Fibroblast of skin of abdomen (primary cell): Measurements from ENCODE around the gene NR2E1. TPM values are rescaled to one million over a fixed set of nuclear protein-coding genes. Genes with fewer than 3 reads are reported as not detected.
A peak's percentile ranks its signal among the peaks of the same experiment; 100 is the strongest.

ENCODE experiments used
- DNase-seq: peaks from one replicate; pipeline ENCODE4 v3.0.0-alpha.2; 2013
- polyA plus RNA-seq, 2 experiments: library from polyadenylated mRNA; unstranded; fragments of 120-200 nt; gene quantifications; one replicate each; pipeline ENCODE4 v1.2.1, GENCODE V29; 2013; ENCODE audit not compliant: insufficient read length in 2 of 2

NR2E1 gene
- polyA plus RNA-seq (2013, experiment 1 of 2; ENCODE audit: insufficient read length) = not detected
- polyA plus RNA-seq (2013, experiment 2 of 2; ENCODE audit: insufficient read length) = not detected

DNA sequence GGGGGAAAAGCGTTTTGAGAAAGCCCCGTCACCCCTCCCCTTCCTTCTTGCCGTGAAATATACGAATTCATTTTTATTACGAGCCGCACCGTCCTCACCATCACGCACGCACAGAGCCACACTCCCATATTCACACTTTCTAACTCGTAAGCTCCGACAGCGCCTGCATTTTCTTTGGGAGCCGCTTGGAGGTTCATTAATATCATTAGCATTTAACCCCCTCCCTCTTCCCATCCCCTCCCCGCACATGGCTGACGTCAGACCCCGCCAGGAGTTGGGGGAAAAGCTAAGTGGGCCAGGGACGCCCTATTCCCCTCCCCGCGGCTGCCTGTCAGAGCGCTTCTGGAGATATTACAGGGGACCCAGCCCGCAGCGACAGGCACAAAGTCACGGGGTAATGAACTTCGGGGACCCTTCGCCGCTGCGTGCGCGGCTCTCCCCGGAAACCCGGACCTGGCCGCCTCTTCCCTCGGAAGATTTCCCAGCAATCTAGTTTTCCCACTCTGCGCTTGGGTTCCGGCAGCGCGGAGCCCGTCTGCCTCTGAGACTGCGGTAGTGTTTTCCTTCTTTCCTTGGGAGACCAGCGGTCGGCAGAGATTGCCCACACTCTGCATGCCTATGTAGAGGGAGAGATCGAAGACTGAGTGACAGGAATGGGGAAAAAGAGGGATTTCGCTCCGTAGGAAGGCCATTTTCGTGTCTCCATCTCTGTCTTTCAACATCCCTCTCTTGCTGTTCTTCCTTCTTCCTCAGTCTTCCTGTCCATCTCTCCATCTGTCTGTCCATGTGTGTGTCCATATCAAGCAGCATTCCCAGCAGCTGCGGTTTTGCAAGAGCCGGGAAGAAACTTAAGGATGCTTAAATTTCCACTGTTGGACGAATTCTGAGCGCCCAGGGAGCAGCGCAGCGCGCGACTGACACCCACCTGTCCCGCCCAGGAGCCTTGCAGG is at the start of gene NR2E1:
TSS of gene NR2E1 (plus strand) at position 309 of the 950 bp plus-strand sequence. CDS start 744 bp downstream, outside the sequence.
- DNase-seq = no peak

GRCh38 chr6:108116546-108117426 is 49.0 kb upstream of the NR2E1 start:
- no peak for DNase-seq

GRCh38 chr6:108117427-108118358 is 48.1 kb upstream of the NR2E1 start:
- DNase-seq = no peak

DNA sequence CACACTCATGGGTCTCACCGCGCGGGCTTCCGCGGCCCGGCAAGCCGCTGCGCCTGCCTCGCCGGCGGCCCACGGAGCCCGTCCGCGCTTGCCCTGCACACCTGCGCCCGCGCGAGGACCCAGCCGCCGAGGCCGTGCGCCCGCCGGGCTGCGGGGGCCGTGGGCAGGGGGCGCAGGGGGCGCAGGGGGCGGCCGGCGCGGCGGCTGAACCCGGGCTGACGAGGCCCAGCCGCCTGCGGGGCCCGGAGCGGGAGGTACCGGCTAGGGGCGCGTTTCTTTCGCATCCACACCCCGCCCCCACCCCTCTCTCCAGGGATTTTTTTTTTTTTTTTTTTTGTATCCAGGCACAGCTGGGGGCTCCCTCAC is 47.5 kb upstream of the NR2E1 start:
- no peak for DNase-seq

DNA sequence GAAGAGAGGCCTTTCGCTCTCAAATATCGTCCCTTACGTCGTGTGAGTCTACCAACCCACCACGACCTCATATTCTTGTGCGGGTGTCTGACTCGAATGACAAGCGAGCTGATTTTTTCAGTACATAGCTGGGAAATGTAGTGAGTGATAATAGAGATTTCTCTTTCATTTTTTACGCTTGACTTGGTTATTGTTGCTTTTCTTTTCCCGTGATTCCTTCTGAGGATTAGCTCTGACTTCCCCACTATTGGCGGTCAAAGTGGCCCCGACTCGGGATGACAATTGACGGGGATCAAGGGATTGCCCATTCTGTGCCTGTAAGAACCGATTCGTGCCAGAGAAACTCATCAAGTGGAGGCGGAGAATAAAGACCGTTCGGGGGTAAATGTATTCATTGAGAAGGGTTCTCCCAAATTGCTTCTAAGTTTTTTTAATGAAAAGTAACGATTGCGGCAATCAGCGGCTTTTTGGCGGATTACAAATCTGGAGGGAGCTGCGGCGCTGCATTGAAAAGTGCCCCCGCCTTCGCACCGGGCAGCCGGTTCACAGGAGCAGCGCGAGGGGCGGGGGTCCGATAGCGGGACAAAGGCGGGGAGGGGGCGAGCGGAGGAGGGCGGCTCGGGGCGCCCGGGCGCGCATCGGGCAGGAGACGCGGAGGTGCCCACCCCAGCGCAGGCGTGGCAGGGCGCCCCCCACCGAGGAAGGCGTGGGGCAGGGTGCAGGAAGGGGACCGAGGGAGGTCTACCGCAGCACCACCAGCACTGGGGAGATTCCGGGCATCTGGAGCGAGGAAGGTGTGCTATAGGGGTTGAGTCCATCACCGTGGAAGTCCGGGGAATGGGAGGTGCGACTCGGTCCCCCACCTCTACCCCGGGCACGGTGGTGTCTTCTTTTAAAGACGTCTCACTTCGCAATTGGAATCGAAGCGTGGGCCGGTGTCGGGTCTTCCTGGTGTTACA is 46.7 kb upstream of the NR2E1 start:
- DNase-seq = no peak

DNA sequence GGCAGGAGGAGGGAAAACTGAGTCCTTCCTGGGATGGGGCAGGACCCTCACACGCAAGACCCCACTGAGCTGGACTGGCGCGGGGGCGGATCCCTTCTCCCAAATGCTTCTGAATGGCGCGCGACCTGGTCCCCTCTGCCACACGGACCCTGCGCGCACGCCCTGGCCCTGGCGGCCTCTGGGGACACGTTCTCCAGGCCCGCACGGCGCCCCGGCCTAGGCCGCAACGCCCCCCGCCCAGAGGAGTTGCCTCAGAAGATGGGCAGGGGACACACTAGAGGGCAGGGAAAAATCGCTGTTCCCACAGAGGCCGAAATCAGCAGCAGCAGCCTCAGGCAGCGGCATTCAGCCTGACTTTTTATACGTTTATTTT is 46.1 kb upstream of the NR2E1 start:
- no peak for DNase-seq

DNA sequence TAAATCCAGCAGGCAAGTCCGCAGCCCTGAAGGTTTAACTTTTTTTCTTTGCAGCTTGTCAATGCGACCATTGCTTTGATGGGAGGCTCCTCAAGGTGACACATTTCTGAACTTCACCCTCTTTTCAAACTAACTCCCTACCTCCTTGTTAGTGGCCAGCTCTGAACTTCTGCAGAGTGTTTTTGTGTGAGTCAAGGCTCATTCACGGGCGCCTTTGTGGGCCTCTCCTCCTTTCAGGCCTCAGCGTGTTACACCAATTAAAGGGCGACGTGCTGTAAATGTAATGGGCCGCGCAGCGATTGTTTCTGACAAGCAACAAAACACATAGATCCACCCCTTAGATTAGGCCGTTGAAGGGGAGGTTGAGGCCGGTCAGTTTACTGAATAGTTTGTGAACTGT is 45.5 kb upstream of the NR2E1 start:
- DNase-seq = no peak

- DNase-seq = no peak
These were observed 44.2 kb upstream of the NR2E1 start for GRCh38 chr6:108121612-108122011.

GRCh38 chr6:108123481-108123929 is 42.3 kb upstream of the NR2E1 start:
- DNase-seq = no peak

DNA sequence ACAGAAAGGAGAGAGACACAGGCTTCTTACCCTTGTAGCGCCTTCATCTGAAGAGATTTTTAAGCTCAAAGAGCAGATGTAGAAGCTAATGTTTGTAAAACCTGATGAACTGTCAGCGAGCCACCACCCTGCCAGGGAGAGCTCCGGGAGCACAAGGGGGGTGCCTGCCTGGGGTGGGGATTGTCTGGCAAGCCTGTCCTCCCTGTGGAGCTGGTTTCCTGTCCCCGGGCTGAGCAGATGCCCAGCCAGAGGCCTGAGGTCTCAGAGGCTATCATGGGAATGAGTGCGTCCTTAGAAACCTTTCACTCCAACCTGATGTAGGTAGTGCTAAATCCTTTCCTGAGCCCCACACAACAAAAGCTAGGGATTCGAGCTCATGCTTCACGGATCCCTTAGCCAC is 41.9 kb upstream of the NR2E1 start:
- DNase-seq = no peak

DNA sequence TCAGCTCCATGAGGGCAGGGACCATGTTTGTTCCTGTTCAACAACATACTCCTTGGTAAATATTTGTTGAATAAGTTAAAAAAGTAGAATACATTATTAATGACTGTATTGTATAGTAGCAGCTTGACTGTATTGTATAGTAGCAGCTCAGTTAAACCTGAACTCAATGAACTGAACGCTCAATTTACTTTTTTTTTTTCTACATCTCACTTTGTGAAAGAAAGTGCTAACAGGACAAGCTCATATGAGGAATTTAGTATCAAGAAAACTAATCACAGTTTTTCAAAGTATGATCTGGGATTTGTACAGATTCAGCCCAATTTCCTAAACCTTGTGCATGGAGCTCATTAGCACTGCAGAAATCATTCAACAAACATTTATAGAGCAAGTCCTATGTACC is 38.8 kb upstream of the NR2E1 start:
- DNase-seq = no peak

- DNase-seq = no peak
These were observed 38.0 kb upstream of the NR2E1 start for GRCh38 chr6:108127826-108128225.

- no peak for DNase-seq
These were observed 35.6 kb upstream of the NR2E1 start for GRCh38 chr6:108130262-108130661.

DNA sequence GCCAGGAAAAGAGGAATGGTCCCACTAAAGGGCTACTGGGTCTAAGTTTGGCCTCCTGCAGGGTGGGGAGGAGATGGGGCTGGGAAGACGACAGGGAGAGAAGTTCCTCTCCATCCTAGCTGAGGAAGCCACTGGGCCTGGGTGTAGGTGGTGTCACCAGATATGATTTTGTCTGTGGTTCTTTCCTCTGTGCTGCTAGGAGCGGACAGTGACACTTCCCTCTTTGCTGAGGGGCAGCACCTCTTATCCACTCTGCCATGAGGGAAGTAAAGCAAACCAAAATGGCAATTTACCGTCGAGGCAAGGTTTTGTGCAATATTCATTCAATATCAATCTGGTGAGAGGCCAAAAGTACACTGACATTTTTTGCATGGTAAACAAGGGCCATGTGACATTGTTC is 33.0 kb upstream of the NR2E1 start:
- DNase-seq = no peak

GRCh38 chr6:108133594-108134179 is 32.1 kb upstream of the NR2E1 start:
- DNase-seq = peak; percentile 82

GRCh38 chr6:108134213-108134970 is 31.4 kb upstream of the NR2E1 start:
- no peak for DNase-seq

- DNase-seq = no peak
These were observed 23.6 kb upstream of the NR2E1 start for GRCh38 chr6:108142240-108142639.

- DNase-seq = no peak
These were observed 20.2 kb upstream of the NR2E1 start for GRCh38 chr6:108145639-108146038.

- no peak for DNase-seq
These were observed 13.4 kb upstream of the NR2E1 start for GRCh38 chr6:108152446-108152845.
